ENCODE measurements around the gene VLDLR. TPM values are rescaled to one million over a fixed set of nuclear protein-coding genes. Genes with fewer than 3 reads are reported as not detected.

The VLDLR gene
- total and polyA plus RNA-seq, 2 of the 8 experiments (the other 6 are each of a cell fraction or from before 2014, with no cell fraction given) = 24.2 to 49.1 TPM

DNA sequence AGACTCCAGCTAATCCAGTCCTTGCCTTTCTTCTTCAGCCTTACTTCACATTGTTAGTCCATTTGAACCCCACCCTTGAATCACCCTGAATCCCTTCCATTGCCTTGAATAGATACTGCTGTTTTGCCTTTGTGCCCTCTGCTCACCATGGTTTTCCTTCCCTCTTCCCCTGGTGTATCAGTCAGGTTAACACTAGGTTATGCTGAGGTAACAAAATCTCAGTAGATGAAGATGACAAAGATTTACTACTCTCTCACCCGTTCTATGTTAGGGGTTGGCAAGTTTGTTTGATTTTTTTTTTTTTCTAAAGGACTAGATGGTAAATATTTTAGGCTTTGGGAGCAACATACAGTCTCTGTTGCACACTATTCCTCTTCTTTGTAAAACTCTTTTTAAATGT lies 3.3 kb upstream of the VLDLR start:
- H4K5ac ChIP-seq (ENCODE audit: insufficient read length, low read depth, low read length) = no peak overlapping the region
- no peaks in the 10 kb centered on the region for H3K9me3 ChIP-seq (ENCODE audit: insufficient read depth in 2 of 2, low read depth in 1 of 2, low read length in 1 of 2)
- no peaks in the 10 kb centered on the region; a peak in 1 of 8 replicates for H3K36me3 ChIP-seq (ENCODE audit: control insufficient read depth in 2 of 4, insufficient read depth in 4 of 4, low read length in 3 of 4)
- 91% methylated on average over 1 of the region's 1 CpG; no CpG with 5 or more reads in 1 of the 2 experiments for WGBS, 2 experiments (ENCODE audit: extremely low coverage in 1 of 2, insufficient coverage in 1 of 2, insufficient read length in 1 of 2, insufficient replicate concordance in 2 of 2, low coverage in 1 of 2, low lambda C conversion rate in 2 of 2, missing lambda C conversion rate in 1 of 2)
- ChIA-PET CTCF (ENCODE audit: partially characterized antibody) (interaction anchor here (1.6 kb wide), 1 partner anchor 437 kb away, joined by 4 read pairs; no protein-coding TSS in a partner anchor), POLR2A (ENCODE audit: partially characterized antibody) (interaction anchor here (1.0 to 3.1 kb wide), 3 partner anchors 13 to 141 kb away, joined by 3 to 10 read pairs (median 4); no protein-coding TSS in a partner anchor)
- H2BK15ac ChIP-seq (ENCODE audit: low read length) = no peak overlapping the region
- H3K79me1 ChIP-seq (ENCODE audit: low read depth, low read length) = peaks cover 3% of the 10 kb centered on the region; the same call in 1 of the 2 replicates
- FAIRE-seq (no peak), DNase-seq (ENCODE audit: low read depth in 1 of 2, low spot score in 2 of 2) (no peak)
- peaks cover 0 to 6% (median 3%) of the 10 kb centered on the region in 4 experiments; a peak in 4 of 7 replicates for H3K27me3 ChIP-seq (replicated peaks in 1 of 4; ENCODE audit: control insufficient read depth in 3 of 4, extremely low read depth in 1 of 4, insufficient read depth in 3 of 4, low read length in 3 of 4)
- no peak overlapping the region for H3K27ac ChIP-seq (ENCODE audit: low read depth, low read length)
- peaks cover 1 to 4% of the 10 kb centered on the region in 2 experiments for H4K20me1 ChIP-seq (replicated peaks in 1 of 2; ENCODE audit: control insufficient read depth in 1 of 2, insufficient read depth in 2 of 2, low read length in 2 of 2)
- no peak overlapping the region for H3K4ac ChIP-seq (replicated peaks; ENCODE audit: insufficient read length, low read depth, low read length)
- TF ChIP-seq, protein P1, sequence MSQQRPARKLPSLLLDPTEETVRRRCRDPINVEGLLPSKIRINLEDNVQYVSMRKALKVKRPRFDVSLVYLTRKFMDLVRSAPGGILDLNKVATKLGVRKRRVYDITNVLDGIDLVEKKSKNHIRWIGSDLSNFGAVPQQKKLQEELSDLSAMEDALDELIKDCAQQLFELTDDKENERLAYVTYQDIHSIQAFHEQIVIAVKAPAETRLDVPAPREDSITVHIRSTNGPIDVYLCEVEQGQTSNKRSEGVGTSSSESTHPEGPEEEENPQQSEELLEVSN (IDR thresholded peaks at IDR 0.05) = no peak
- TF ChIP-seq CTCF (IDR thresholded peaks at IDR 0.05; ENCODE audit: control extremely low read depth in 1 of 3, insufficient read depth in 1 of 3, low read depth in 1 of 3, low read length in 3 of 3) = no peak
- TF ChIP-seq CEBPB (IDR thresholded peaks at IDR 0.05; ENCODE audit: low read depth, low read length) = no peak
- TF ChIP-seq SP4 (IDR thresholded peaks at IDR 0.05; ENCODE audit: low read length) = no peak
- TF ChIP-seq RAD21 (IDR thresholded peaks at IDR 0.05 in 1 of 2, conservative IDR thresholded peaks at IDR 0.05 in 1 of 2; ENCODE audit: low read depth in 2 of 2, low read length in 2 of 2) = no peak
- TF ChIP-seq RNF2 (IDR thresholded peaks at IDR 0.05; ENCODE audit: borderline replicate concordance, low read depth, low read length, missing control alignments, poor library complexity, severe bottlenecking) = no peak
- no peak for TF ChIP-seq NANOG (IDR thresholded peaks at IDR 0.05; ENCODE audit: insufficient read depth, low read depth, low read length, poor library complexity, severe bottlenecking)
- H2AFZ ChIP-seq (ENCODE audit: low read length) = no peak overlapping the region
- peak overlapping the region; percentile 91 for H2BK12ac ChIP-seq (ENCODE audit: low read depth, low read length)
- no peak overlapping the region for H3K4me2 ChIP-seq (ENCODE audit: insufficient read depth in 1 of 2, low read depth in 2 of 2, low read length in 2 of 2)
- no peak overlapping the region for H2BK20ac ChIP-seq (ENCODE audit: low read length)
- H3K9ac ChIP-seq (replicated peaks in 1 of 4; ENCODE audit: extremely low read depth in 1 of 4, low read depth in 3 of 4, low read length in 3 of 4) = no peak overlapping the region
- no peak overlapping the region for H2AK5ac ChIP-seq (ENCODE audit: low read depth, low read length)
- H3K4me1 ChIP-seq (replicated peaks in 1 of 4; ENCODE audit: control insufficient read depth in 3 of 4, insufficient read depth in 4 of 4, low read length in 3 of 4) = peaks cover 8 to 28% (median 19%) of the 10 kb centered on the region in 4 experiments
- no peak overlapping the region for H2BK120ac ChIP-seq (replicated peaks; ENCODE audit: low read depth, low read length)
- H3K23ac ChIP-seq (ENCODE audit: insufficient read length) = no peak overlapping the region
- H3K18ac ChIP-seq (ENCODE audit: extremely low read depth, low read length) = no peak overlapping the region
- H3K14ac ChIP-seq (ENCODE audit: insufficient read length) = no peak overlapping the region
- H4K8ac ChIP-seq (ENCODE audit: extremely low read depth, insufficient read depth, low read length) = no peak overlapping the region
- no peak overlapping the region for H2BK5ac ChIP-seq (ENCODE audit: low read depth, low read length)
- H3K23me2 ChIP-seq (ENCODE audit: low read depth, low read length) = peaks cover 14% of the 10 kb centered on the region; the same call in 1 of the 2 replicates
- no peak overlapping the region for H3K56ac ChIP-seq (replicated peaks; ENCODE audit: insufficient read length, low read depth, low read length)
- H3K79me2 ChIP-seq (ENCODE audit: control insufficient read depth in 1 of 2, insufficient read depth in 2 of 2, low read length in 2 of 2) = peaks cover 0 to 53% of the 10 kb centered on the region in 2 experiments; a peak in 3 of 4 replicates
- H4K91ac ChIP-seq (replicated peaks; ENCODE audit: insufficient read length, low read length) = no peak overlapping the region
- no peak overlapping the region for H3K4me3 ChIP-seq (ENCODE audit: extremely low read depth in 1 of 4, insufficient read depth in 2 of 4, low read depth in 3 of 4, low read length in 4 of 4)
